Measurements from ENCODE around the gene PDZRN3.
"Not testable (repeated sequence)": the region's sequence is repeated elsewhere in the genome, so short reads cannot be mapped to it uniquely, and the experiment has no call there.

The PDZRN3 gene

DNA sequence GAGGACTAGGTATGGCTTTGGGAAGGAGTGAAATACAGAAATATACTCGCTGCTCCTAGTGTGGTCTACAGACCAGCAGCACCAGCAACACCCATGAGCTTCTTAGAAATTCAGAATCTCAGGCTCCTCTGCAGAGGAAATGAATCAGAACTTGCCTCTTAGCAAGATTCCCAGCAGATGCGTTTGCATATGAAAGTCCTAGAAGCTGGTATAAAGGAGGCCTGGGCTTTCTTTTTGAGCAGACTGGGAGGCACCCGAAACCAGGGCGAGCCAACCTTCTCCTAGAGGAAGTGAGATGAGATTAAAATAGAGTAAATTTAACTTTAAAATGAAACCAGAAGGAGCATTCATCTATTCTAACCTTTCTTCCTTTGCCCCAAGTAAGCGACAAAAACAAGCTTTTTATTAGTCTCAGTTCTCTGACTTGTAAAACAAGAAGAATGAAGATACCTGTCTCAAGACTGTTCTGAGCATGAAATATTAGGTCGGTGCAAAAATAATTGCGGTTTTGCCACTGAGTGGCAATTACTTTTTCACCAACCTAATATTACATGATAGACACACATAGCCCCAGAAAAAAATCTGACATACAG is 140.0 kb downstream of the PDZRN3 start:
- no peak for DNase-seq

DNA sequence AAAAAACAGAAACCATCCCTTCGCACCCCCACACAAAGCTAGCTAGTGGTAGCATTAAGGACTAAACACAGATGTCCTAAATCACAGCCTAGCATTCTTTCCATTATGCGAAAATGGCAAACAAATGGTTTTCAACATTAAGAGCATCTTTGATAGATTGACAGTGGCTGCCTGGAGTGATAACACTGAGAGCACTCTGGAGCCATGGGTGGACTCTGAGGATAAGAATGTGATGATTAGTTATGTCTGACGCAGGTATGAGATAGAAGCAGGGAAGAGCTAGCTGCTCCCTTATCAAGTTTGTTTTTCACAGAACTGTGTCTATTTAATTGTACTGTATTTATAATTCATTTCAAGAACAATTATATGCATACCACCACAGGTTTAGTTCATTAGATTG is 142.9 kb downstream of the PDZRN3 start:
- no peak for DNase-seq

DNA sequence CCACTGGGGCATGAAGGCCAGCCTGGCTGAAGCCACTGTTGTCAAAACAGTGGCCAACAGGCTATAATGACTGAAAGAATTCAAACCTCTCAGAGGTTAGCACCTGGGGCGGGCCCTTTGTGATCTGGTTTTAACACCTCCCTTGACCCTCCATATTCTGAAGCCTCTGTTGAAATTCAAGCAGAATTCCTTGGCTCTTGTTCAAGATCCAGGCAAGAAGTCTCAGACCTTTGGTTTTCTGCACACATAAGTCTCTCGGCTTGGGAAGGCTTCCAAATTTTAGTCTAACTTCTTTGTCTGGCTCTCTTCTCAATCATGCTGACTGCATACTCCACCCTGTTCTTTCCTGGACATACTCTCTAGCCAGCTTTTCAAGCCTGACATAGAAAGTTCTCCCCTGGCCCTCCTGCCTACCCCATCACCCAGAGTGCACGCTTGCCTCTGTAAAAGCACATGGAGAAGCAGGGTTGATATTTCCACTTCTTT is 144.5 kb downstream of the PDZRN3 start:
- no peak for DNase-seq

DNA sequence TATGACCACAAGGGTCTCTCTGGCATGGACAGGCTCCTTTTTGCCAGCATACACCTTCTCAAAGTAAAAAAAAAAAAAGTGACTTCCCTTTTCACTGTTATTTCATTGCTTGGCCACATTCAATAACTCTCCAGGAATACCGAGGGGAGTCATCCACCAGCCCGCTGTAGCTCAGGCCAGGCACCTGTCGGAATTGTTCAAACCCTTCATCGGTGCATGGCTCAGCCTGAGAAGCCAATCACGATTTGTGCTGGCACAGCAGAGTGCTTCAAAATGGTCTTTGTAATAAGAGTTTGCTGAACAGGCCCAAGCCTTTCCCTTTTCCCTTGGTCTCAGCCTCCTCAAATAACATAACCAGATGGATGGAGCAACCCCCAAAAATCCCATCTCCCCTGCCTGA is 145.4 kb downstream of the PDZRN3 start:
- DNase-seq: no peak

DNA sequence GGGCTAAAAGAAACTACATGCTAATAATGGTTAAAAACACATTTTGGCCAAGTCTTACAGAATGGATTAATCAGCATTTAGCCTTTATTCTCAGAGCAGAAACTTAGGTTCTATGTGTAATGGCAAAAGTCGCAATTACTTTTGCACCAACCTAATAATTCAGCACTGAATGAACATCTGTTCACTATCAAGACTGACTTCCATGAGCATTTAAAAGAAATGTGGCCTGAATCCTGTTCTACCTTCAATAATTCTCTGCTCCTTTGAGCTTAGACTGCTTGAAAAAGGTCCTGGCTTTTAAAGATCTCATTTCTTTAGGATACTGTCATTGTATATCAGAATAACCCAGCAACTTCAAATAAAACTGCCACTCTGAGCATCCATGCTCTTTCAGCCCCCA is 145.9 kb downstream of the PDZRN3 start:
- no peak for DNase-seq

DNA sequence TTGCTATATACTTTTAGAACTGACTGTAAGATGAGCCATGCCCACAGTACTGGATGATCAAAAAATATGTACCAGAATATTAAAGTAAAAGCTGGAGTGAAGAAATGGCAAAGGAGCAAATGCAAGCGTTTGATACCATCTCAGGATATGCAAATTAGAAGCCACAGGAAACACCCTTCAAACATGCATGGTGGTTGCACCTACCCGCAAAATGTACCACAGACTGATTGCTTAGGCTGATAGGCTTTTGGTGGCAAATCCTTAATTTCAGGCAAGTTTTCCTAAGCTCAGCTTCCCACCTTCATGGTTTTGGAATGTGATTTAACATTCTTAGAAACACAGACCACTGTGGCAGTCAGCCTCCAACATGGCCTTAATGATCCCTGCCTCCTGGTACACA is 149.0 kb downstream of the PDZRN3 start:
- DNase-seq: no peak

DNA sequence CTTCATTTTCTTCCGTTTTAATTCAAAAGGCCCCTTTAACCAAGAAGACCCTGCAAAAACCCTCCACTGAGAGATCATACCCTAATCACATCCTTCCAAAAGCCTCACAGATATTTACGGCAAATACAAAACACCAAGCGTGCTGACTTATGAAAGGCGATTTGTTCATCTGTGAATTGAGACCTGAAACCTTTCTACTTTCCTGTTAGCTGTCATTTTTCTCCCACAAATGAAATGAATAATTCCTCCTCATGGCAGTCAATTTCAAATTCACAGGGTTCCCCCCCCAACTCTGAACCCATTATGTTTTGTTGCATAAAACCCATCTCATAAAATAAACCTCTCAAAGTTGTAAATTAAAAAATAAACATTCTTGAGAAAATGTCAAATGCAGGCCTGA is 149.6 kb downstream of the PDZRN3 start:
- DNase-seq: no peak

DNA sequence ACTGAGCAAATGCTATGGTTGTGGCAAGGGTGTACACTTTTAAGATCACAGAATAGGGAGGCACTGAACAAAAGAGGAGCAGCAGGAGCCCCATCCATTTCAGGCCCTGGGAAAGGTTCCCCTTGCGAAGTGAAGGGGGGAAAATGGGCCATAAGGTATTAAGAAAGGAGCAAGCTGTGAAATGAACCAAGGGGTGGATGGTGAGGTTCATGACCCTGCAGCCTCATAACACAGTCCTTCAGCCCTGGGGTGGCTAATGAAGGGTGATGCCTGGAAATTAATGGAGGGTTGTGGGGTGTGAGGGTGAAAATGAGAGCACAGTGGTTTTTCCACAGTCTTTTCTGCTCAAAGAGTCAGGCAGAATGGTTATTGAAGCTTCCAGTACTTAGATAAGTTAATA is 150.1 kb downstream of the PDZRN3 start:
- DNase-seq: no peak

DNA sequence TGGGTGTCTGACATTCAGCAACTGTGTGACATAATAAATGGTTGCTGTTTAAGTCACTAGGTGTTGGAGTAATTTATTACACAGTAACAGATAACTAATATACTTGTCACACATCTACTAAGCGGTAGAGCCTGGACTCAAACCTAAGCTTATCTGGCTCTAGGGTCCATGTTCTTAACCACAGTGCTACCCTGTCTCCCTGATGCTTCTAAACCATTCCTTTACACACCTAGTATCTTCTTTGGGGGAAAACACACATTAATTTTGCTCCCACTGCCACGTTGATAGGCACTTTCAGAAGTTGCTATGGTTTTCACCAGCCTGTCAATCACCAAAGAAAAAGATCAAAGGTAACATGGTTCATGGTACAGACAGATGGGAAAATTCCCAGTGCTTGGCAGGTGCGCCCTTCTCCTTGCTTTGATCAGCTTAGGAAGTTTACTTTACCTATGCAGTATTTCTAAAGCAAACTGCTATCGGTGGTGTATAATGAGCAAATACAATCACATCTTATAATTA is 150.8 kb downstream of the PDZRN3 start:
- DNase-seq: no peak

DNA sequence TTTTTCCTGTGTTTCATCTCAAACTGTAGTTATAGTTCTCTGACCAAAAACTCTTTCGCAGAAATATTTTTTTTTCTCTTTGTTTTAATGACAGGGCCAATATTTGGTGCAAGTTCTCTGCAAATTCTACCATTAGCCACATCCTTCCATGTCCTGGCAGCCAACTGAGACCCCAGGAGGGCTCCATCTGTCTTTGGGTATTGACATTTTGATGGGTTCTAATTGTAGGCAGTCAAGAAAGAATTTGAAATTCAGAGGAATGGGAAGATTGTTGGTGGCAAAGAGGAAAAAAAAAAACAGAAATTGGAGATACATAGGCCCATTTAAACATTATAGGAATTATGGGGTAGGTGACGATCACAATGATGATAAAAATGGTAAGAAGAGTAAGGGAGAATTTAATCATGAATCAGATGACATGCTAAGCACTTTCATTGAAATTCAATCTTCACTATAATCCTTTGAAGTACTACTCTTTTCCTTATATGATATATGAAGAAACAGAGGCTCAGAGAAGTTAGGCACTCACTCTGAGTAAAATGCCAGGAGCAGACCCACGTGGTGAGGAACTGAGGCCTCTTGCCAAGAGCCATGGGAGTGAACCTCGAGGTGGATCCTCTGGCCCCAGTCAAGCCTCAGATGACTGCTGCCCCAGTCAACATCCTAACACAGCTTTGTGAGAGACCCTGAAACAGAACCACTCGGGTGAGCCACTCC is 151.4 kb downstream of the PDZRN3 start:
- DNase-seq: no peak

DNA sequence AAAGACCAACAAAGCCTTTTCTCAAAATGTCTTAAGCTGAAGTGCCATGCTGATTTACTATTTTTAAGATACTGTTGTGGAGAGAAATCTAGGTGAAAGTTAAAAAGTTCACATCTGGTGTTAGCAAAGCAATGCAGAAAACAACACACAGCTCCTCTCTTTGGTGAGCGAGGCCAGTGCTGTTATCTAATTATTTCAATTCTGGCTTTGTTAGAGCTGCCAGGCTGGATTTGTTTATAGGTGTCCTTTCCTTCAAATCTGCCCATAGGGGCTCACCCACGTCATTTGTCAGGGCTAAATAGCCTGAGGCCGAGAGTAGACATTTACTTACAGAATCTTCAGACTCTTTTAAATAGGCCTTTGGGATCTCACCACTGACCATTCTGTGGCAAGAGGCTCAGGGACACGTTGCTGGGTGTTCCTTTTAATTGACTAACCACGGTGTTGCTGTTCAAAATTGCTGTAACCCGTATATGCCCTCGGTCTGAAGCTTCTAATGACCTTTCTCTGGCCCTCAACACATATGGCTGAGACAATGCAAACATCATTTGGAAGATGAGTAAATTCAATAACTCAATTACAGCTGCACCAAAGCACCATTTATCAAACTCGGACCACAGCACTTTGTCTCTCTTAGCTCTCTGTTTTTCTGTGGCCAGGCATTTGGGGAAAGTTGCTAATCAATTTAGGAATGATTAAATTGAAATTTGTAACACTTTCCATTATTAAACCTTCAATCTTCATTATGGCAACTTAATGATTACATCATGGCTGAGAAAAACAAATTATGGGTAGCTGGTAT is 152.6 kb downstream of the PDZRN3 start:
- peak; percentile 64 for DNase-seq

DNA sequence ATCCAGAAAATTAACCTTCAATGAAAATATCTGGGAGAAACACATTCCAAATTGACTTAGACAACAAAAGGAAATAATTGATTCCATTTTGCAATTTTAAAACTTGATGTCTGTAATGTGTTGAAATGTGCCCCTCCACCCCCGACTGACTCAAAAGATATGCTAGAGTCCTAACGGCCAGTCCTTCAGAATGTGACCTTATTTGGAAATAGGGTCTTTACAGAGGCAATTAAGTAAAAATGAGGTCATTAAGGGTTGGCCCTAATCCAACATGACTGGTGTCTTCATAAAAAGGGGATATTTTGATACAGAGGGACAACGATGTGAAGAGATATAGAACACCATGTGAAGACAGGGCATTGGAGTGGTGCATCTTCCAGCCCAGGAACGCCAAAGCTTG is 153.9 kb downstream of the PDZRN3 start:
- no peak for DNase-seq

DNA sequence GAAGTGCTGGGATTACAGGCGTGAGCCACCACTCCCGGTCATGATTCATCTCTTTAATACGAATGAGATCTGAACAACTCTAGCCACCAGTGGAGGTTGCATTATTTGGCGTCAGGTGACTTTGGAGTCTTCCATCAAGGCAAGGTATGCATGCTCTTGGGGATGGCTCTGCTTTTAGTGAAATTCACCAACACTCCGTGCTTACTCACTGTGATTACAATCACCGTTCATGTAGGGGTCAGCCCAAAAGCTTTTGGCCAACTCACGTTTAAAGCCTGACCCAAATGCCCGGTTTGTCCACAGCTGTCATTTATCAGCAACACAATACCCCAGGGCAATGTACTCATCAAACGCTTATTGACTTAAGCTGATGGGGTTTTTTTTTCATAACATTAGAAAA is 155.4 kb downstream of the PDZRN3 start:
- no peak for DNase-seq

DNA sequence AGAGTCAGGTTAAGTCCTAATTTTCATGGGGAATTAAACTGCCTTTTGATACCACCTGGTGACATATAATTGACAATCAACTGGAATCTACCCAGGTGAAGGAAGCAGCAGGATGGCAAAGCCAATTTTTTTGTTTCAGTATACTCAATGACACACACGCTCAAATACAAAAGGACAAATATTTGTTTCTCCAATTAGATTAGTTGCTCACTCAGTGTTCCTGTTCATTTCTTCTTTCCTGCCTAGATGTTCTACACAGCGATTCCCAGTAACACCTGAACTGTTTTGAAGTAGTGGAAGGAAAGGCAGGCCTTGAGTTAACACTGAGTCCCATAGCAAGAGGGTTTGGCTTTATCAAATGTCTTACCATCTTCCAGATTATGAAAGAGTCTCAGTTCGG is 157.5 kb downstream of the PDZRN3 start:
- DNase-seq: no peak

DNA sequence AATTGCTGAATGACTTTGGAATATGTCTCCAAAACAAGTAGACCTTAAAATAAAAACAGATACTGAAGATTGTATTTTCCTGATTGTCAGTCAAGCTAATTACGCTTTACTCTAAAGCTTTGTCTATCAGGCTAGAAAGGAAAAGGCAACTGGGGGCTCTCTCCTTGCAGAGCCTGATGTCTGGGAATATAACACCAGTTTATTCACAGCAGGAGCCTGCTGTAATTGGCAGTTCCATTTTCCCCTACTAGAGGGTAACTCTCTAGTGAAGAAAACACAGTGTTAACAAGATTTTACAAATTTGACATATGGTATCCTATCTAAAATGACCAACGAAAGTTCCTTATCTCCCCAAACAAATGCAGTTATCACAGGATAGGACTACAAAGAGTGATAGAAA is 158.8 kb downstream of the PDZRN3 start:
- DNase-seq: no peak

DNA sequence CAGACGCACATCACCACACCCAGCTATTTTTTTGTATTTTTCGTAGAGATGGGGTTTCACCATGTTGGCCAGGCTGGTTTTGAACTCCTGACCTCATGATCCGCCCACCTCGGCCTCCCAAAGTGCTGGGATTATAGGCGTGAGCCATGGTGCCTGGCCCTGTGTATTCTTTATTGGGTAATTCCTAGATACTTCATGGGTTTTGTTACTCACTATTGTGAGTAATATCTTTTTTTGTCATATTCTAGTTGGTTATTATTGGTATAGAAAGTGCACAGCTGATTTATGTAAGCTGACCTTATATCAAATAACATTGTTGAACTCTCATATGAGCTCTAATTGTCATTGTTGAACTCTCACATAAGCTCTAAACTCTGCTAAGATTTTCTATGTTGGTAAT is 160.6 kb downstream of the PDZRN3 start:
- not testable (repeated sequence) for DNase-seq

DNA sequence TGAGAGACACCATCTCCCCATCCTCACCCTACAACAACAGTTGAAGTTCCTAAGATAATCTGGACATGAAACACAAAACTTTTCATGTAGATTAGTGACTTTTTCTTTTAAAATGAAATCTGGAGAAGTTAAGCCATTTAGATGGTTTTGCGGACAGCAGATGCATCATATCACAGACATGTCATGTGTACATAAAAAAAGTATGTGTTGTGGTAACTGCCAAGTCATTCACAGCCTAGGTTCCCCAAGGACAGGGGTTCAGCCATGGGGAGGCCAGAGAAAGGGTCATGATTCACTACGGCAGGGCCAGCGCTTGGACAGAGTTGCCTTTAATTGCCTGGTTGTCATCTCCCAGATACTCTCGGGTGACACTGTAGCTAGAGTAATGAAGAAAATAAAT is 163.2 kb downstream of the PDZRN3 start:
- no peak for DNase-seq

DNA sequence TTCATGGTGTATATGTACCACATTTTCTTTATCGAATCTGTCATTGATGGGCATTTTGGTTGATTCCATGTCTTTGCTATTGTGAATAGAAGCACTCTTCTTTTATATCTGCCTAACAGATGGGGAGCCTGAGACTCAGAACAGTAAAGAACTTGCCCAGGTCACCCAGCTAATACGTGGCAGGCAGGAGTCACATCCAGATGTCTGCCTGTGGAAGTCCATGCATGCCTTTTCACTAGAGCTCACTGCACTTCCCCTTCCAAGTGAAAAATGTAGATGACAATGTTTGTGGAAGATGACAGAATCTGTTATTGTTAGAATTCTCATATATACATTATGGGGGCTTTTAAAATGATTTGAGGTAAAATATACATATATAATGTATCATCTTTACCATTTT is 165.0 kb downstream of the PDZRN3 start:
- no peak for DNase-seq

DNA sequence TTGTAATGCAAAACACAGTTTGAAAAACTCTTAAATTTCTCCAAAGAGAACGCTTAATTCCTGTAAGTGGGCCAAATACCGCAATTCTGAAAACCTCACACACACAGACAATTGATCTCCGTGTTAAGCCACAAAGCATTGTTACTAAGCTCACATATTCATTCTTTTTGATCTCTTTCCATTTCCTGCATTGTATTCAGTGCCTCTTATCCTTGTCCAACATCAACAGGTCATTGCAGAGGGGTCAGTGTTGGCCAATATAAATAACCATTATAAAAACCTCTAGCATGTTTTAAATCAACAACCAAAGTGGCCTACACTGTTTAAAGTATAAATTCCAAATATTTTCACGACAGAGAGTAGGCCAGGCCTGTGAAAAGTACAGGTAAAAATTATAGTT is 171.1 kb downstream of the PDZRN3 start:
- DNase-seq: no peak

DNA sequence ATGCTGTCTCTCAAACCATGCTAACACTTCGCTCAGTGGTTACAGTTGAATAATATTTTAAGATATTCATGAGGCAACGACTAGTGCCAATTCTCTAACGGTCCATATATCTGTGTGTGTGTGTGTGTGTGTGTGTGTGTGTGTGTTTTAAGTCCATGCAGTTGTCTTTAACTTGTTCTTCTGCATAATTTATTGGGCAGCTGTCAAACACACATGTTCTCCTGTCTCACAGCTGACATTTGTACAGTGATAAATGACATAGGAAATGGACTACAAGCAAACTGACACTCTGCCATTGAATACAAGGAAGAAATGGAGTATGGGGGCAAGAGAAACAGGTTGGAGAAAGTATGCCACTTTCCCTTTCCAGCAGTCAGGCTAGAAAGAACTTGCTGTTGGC is 172.0 kb downstream of the PDZRN3 start:
- DNase-seq: no peak

DNA sequence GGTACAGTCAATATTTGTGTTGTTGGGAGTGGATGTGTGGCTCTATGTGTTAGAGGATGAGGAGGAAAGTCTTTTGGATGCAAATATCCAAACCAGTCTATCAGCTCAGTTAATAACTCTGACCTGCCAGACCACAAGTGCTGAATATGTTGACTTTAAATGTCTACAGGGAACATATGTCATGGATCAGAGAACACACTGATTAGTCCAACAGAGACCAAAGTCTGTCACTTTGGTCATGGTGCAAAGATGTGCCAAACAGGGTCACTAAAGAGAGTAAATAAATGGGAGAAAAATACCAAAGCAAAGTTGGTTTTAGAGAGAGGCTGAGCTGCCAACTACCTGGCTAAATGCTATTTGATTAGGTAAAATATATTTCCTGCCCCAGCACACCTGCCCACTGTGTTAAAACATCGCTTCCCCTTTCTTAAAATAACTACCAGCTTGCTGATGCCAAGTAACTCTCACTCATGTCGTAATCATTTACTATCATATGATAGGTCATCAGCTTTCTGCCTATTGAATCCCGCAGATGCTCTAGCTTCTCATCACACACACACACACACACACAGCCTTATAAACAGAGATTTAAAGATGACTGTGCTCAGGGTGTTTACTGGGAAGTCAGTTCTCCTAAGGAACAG is 173.3 kb downstream of the PDZRN3 start:
- DNase-seq: peak; percentile 37

DNA sequence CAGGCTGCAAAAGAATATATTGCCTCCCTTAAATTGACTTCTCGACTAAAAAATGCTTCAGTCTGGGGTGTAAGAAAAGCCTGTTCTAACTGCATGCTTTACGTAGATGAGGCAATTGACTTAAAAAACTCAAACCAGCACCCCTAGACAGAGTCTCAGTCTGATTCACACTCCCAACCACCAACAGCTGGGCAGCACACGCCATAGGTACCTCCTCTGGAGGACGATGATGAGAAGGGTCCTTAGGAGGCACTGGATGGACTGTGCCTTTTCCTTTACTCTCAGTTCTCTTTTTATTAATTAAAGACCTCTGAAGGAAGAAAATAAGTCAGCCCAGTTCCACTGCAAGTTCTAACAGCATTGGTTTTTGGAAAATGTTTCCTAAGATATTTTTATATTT is 175.0 kb downstream of the PDZRN3 start:
- no peak for DNase-seq

DNA sequence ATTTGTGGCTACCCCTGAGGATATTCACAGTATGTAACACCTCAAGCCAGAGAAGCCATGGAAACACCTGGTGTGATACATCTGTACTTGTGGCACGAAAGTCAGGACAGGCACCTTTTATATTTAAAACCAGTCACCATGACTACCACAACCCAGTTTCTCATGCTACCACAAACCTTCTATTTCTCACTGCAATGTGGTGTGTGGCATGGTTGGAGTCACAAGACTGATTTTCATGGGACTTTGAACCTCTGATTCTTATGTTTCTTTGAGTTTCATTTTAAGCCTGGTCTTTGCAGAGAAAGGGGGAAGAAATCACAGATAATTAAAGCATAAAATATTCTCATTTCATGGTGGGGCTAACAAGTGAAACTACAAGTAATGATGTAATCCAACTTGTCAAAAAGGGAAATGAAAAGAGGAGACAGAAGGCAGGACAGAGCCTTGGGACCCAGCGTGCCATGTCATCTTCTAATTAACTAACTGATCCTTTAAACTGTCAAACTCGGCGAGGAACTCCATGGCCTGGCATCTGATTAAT is 175.9 kb downstream of the PDZRN3 start:
- DNase-seq: no peak

Data from SHP77 treated with DMSO at 0.1 percent for 48 hours (cell line).